Mucosa of stomach (tissue), 1 donor: ENCODE data around the gene NUP214.
"Not testable (repeated sequence)": the region's sequence is repeated elsewhere in the genome, so short reads cannot be mapped to it uniquely, and the experiment has no call there.

Experiments used
- H3K27me3 ChIP-seq: one replicate; pipeline ENCODE4 v1.7.0; 2013; ENCODE audit warnings: mild to moderate bottlenecking, low read length; ENCODE audit not compliant: control insufficient read depth, insufficient read depth
- H3K36me3 ChIP-seq: one replicate; pipeline ENCODE4 v1.7.0; 2013; ENCODE audit warnings: low read length; ENCODE audit not compliant: control insufficient read depth, insufficient read depth
- H3K4me1 ChIP-seq: one replicate; pipeline ENCODE4 v1.7.0; 2013; ENCODE audit warnings: mild to moderate bottlenecking, low read length; ENCODE audit not compliant: control insufficient read depth, insufficient read depth
- H3K4me3 ChIP-seq: one replicate; pipeline ENCODE4 v1.7.0; 2013; ENCODE audit warnings: low read length
- H3K9ac ChIP-seq: one replicate; pipeline ENCODE4 v1.7.0; 2013; ENCODE audit warnings: mild to moderate bottlenecking, low read length, moderate library complexity
- H3K9me3 ChIP-seq: one replicate; pipeline ENCODE4 v1.7.0; 2013; ENCODE audit warnings: mild to moderate bottlenecking, low read length, moderate library complexity; ENCODE audit not compliant: control insufficient read depth
- donor health status: Pancreatic carcinoma.

Gene NUP214

DNA sequence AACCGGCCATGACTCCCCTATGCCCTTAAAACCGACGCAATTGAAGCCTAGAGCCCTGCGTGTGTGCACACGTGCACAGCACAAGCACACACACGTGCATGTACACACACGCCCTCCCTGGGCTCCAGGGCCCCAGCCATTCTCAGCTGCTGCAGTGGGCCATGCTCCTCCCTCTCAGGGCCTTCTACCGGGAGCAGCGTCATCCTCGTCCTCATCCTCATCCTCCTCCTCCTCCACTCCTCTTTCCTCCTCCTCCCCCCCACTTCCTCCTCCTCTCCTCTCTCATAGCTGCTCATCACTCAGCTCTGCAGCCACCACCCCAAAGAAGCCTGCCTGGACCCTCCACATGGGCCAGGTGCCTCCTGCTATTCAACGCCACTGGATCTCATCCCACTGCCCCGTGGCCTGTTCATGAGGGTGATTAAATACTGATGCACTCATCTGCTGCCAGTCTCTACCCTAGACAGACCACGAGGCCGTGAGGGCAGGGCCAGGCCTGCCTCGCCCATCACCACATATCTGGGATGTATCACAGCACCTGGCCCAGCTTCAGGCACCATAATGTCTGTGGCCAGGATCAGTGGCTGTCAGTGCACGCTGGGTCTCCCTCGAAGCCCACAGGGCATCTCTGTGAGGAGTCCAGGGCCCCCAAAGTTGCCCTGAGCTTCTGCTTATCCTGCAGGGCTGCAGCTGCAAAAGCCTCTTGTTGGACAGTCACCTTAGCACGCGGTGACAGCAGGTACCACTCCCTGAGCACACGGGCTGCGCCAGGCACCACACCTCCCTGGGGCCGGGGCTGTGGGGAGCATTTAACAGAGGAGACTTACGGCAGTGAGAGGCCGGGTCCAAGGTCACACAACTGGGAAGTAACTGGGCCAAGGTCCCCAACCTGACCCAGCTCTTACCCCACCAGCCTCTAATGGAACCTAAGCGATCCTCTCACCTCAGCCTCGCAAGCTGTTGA, 141.2 kb downstream of the NUP214 start:
- no peaks in the 10 kb centered on the region for H3K36me3 ChIP-seq
- no peaks in the 10 kb centered on the region for H3K27me3 ChIP-seq
- no peak overlapping the region for H3K4me3 ChIP-seq
- no peak overlapping the region for H3K9ac ChIP-seq
- H3K9me3 ChIP-seq: no peaks in the 10 kb centered on the region
- no peaks in the 10 kb centered on the region for H3K4me1 ChIP-seq

DNA sequence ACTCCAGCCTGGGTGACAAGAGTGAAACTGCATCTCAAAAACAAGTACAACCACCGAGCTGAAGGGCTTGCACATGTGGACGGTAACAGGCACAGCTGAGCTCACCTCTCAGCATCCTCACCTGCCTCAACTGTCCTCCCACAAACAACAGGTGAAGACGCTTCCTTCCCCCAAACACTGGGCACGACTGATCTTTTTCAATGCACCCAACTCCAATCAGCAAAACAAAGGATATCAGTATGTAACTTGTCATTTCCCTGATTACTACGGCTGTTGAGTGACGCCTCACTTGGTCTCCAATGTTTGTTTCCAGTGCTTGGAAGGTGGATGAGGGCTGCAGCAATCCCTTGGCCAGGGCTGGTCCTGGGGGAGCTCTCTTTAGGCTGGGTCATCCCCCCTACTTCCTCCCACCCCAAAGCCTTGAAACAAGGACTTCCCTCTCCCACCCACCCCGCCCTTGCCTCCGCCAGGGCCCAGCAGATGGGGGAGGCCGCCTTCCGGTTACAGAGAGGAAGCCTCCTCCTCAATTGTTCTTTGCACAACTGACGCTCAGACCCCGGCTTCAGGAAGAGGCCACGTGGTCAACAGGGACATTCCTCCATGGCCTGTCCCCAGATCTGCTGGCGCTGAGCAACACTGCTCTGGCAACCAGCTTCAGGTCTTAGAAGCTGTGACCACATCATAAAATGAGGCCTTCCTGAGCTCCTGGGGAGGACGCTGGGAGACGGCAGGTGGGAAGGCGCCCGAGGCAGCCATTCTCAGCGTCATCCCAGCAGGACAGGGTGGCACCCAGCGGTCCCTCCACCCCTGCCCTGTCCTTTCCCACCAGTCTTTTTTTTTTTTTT, 145.0 kb downstream of the NUP214 start:
- no peaks in the 10 kb centered on the region for H3K4me1 ChIP-seq
- no peaks in the 10 kb centered on the region for H3K36me3 ChIP-seq
- H3K9me3 ChIP-seq: no peaks in the 10 kb centered on the region
- no peak overlapping the region for H3K4me3 ChIP-seq
- H3K27me3 ChIP-seq: peaks cover under 1% of the 10 kb centered on the region
- H3K9ac ChIP-seq: no peak overlapping the region

DNA sequence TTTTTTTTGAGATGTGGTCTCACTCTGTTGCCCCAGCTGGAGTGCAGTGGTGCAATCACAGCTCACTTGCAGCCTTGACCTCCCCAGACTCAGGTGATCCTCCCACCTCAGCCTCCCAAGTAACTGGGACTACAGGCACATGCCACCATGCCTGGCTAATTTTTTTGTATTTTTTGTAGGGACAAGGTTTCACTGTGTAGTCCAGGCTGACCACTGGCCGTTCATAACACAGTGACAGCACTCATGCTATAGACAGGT, 145.6 kb downstream of the NUP214 start:
- H3K27me3 ChIP-seq, H3K9ac ChIP-seq, H3K9me3 ChIP-seq, H3K4me1 ChIP-seq, H3K4me3 ChIP-seq, H3K36me3 ChIP-seq: not testable (repeated sequence)

- Histone ChIP-seq H3K9me3 (no peaks in the 10 kb centered on the region), H3K4me1 (no peaks in the 10 kb centered on the region), H3K36me3 (no peaks in the 10 kb centered on the region), H3K27me3 (peaks cover 12% of the 10 kb centered on the region), H3K9ac (no peak overlapping the region), H3K4me3 (no peak overlapping the region)
Observed at GRCh38 chr9:131271506-131271931, 146.1 kb downstream of the NUP214 start.

DNA sequence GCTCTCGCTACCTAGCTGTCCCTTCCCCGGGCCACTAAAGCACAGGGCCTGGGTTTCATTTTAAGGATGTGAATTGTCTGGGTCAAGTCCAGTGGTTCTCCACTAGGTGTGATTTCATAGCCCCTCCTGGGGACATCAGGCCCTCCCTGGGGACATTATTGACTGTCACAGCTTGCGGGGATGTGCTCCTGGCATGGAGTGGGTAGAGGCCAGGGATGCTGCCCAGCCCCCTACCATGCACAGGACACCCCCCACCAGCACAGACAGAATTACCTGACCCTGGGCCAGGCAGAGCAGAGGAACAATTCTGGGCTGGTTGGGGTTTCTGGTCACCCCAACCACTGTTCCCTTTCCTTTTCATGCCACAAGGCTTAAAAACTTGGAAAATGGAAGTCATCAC, 146.8 kb downstream of the NUP214 start:
- Histone ChIP-seq H3K9ac (no peak overlapping the region), H3K36me3 (no peaks in the 10 kb centered on the region), H3K4me1 (no peaks in the 10 kb centered on the region), H3K9me3 (no peaks in the 10 kb centered on the region), H3K4me3 (no peak overlapping the region), H3K27me3 (peaks cover 15% of the 10 kb centered on the region)

GRCh38 chr9:131273146-131273855, 147.9 kb downstream of the NUP214 start:
- Histone ChIP-seq H3K4me3 (no peak overlapping the region), H3K9ac (peak overlapping the region; percentile 53), H3K36me3 (no peaks in the 10 kb centered on the region), H3K4me1 (peaks cover 3% of the 10 kb centered on the region), H3K27me3 (peaks cover 18% of the 10 kb centered on the region), H3K9me3 (no peaks in the 10 kb centered on the region)

GRCh38 chr9:131273856-131274673, 148.7 kb downstream of the NUP214 start:
- Histone ChIP-seq H3K4me1 (peaks cover 10% of the 10 kb centered on the region), H3K4me3 (no peak overlapping the region)

DNA sequence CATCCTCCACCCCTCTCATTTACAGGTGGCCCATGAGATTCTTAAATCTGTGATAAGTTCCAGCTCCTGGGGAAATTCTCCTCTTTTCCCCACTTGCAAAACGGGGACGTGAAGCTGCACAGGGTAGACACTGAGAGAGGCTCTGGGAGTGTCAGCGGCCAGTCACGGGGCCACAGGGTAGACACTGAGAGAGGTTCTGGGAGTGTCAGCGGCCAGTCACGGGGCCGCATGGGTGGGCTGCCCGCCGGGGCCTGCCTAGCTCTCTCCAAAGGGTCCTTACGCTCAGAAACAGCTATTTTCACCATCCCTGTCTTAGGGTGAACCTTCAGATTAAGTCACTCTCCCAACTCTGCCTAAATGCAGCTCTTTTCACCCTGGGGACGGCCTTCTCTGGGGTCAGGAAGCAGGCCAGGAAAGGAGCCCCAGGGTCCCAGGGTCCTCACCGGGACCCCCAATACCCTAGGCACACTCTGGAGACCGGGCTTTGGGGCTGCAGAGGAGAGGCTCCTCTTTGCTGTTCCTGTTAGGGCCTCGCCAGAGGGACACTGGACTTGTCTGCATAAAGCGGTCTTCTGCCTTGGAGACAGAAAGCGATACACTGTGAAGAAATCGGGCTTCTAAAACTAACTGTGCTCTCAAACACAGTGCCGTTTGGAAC, 149.4 kb downstream of the NUP214 start:
- H3K4me1 ChIP-seq: peaks cover 10% of the 10 kb centered on the region
- H3K9ac ChIP-seq: peak overlapping the region; percentile 53

More at GRCh38 chr9:131273856-131274673, 148.7 kb downstream of the NUP214 start:
- Histone ChIP-seq H3K27me3 (peaks cover 20% of the 10 kb centered on the region), H3K9me3 (no peaks in the 10 kb centered on the region), H3K36me3 (no peaks in the 10 kb centered on the region), H3K9ac (peak overlapping the region; percentile 53)

DNA sequence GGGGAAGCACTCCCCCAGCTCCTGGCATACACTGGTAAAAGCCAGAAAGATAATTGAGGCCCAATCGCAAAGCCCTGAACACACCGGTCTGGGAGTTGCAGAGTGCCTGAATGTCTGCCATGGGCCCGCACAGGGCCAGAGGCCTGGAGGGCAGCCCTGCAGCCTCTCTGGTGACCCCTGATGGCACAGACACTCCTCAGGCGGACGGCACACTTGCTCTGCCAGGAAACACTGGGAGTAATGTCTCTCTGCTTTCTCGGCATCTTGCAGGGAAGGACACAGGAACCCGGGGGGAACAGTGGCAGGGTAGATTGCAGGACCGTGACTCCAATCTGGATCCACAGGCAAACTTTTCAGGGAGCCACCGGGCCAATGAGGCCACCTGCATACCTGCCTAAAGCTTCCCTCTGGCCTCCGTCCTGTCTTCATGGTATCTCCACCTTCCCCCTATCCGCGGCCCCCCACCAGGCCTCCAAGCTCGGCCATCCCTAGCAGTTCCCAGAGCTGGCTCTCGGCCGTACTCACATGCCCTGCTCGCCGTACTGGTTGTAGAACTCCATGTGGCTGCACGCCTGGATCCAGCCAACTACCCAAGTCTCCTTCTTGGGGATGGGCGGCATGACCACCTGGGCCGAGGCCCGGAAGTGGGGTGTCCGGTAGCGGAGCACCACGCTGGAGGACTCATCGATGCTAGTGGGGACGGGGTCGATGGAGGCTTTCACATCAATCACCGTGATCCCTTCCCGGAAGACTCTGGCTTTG, 150.1 kb downstream of the NUP214 start:
- Histone ChIP-seq H3K36me3 (no peaks in the 10 kb centered on the region), H3K9ac (peak overlapping the region; percentile 53), H3K4me1 (peaks cover 10% of the 10 kb centered on the region), H3K9me3 (no peaks in the 10 kb centered on the region), H3K4me3 (no peak overlapping the region), H3K27me3 (peaks cover 29% of the 10 kb centered on the region)

More for the DNA sequence above, 149.4 kb downstream of the NUP214 start:
- Histone ChIP-seq H3K27me3 (peaks cover 25% of the 10 kb centered on the region), H3K9me3 (no peaks in the 10 kb centered on the region), H3K4me3 (no peak overlapping the region), H3K36me3 (no peaks in the 10 kb centered on the region)

GRCh38 chr9:131276094-131276888, 150.9 kb downstream of the NUP214 start, which contains the start of gene FAM78A:
TSS of gene FAM78A (minus strand) at chr9:131276510. CDS start at chr9:131276179, 331 bp downstream.
- Histone ChIP-seq H3K9ac (peak within 1 kb of the TSS; percentile 53), H3K36me3 (no peaks in the 10 kb centered on the region), H3K27me3 (peaks cover 37% of the 10 kb centered on the region), H3K4me3 (no peak within 1 kb of the TSS), H3K4me1 (peaks cover 10% of the 10 kb centered on the region), H3K9me3 (no peaks in the 10 kb centered on the region)
